ENCODE measurements around the gene VWA5B2. TPM values are rescaled to one million over a fixed set of nuclear protein-coding genes. Genes with fewer than 3 reads are reported as not detected.

The VWA5B2 gene
- total RNA-seq, 1 experiment from 2014 or later: 1.4 TPM

DNA sequence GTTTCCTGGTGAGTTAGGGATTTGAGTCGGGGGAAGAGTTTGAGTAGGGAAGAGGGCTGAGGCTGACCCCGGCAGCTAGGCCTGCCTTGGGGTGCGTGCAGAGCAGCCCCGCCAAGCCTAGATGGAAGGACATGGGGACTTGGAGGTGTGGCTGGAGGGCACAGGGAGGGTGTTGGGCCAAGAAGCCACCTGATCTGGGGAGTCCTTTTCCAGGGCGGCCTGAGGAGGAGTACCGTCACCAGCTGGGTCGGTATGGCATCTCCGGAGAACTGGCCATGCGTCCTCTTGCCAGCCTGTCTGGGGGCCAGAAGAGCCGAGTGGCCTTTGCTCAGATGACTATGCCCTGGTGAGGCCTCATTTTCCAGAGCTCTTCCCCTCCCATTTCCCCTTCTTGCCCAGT, 36.5 kb upstream of the VWA5B2 start:
- Histone ChIP-seq H3K9ac (ENCODE audit: low read length) (no peak overlapping the region), H2AFZ (ENCODE audit: low read length) (no peak overlapping the region), H3K27me3 (ENCODE audit: low read length) (no peaks in the 10 kb centered on the region), H3K4me2 (ENCODE audit: low read length) (no peak overlapping the region), H3K79me2 (ENCODE audit: low read length) (peaks cover 21% of the 10 kb centered on the region), H3K9me3 (ENCODE audit: low read length) (no peaks in the 10 kb centered on the region), H3F3A (ENCODE audit: low read length, unreplicated experiment) (no peaks in the 10 kb centered on the region), H3K36me3 (ENCODE audit: low read depth, low read length) (peaks cover 65% of the 10 kb centered on the region), H4K20me1 (ENCODE audit: low read length) (peaks cover under 1% of the 10 kb centered on the region; the same call in 1 of the 2 replicates), H3K27ac (ENCODE audit: low read length) (no peak overlapping the region), H3K9me2 (replicated peaks; ENCODE audit: low read length) (no peaks in the 10 kb centered on the region), H3K4me1 (ENCODE audit: insufficient read depth, low read length) (peaks cover under 1% of the 10 kb centered on the region; the same call in 1 of the 2 replicates), H3K4me3 (ENCODE audit: low read length) (no peak overlapping the region)
- TF ChIP-seq, protein P1, sequence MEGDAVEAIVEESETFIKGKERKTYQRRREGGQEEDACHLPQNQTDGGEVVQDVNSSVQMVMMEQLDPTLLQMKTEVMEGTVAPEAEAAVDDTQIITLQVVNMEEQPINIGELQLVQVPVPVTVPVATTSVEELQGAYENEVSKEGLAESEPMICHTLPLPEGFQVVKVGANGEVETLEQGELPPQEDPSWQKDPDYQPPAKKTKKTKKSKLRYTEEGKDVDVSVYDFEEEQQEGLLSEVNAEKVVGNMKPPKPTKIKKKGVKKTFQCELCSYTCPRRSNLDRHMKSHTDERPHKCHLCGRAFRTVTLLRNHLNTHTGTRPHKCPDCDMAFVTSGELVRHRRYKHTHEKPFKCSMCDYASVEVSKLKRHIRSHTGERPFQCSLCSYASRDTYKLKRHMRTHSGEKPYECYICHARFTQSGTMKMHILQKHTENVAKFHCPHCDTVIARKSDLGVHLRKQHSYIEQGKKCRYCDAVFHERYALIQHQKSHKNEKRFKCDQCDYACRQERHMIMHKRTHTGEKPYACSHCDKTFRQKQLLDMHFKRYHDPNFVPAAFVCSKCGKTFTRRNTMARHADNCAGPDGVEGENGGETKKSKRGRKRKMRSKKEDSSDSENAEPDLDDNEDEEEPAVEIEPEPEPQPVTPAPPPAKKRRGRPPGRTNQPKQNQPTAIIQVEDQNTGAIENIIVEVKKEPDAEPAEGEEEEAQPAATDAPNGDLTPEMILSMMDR (conservative IDR thresholded peaks at IDR 0.05; ENCODE audit: low read depth, low read length): no peak
- CTCF ChIA-PET: no interaction called here
- no TSS peak for BruUV-seq (replicated peaks)
- ATAC-seq: no peak
- POLR2A ChIA-PET (ENCODE audit: unreplicated experiment): no interaction called here
- intact Hi-C loops (cut with micrococcal nuclease): no loop called here
- no peak for DNase-seq

DNA sequence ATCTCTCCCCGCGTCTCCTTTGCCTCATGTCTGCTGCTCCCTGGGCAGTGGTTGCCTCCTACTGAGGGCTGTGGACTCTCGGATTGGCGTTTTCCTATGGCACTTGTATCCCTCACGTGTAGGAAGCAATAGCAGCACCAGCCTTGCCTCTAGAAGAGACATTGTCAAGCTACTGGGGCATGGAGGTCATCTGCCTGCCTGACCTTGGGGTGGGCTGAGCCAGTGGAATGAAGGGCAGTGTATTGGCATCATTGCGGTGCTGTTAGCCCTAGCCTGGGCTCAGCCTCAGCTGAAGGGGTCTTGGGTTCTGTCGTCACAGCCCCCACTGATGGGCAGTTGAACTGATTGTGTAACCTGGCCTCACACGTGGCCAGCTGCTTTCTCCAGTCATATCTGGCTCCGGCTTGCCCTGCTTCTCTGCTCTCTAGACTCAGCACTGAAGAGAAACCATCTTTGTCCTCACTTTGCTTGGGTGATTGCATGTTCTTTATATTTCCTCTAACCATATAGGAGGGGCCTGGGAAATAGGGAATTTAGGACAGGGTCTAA, 35.3 kb upstream of the VWA5B2 start:
- Histone ChIP-seq H3K9ac (ENCODE audit: low read length) (no peak overlapping the region), H3K27ac (ENCODE audit: low read length) (no peak overlapping the region), H3K9me3 (ENCODE audit: low read length) (no peaks in the 10 kb centered on the region), H3K9me2 (replicated peaks; ENCODE audit: low read length) (no peaks in the 10 kb centered on the region), H3K4me3 (ENCODE audit: low read length) (no peak overlapping the region), H3K79me2 (ENCODE audit: low read length) (peaks cover 10% of the 10 kb centered on the region), H3K4me1 (ENCODE audit: insufficient read depth, low read length) (no peaks in the 10 kb centered on the region), H3F3A (ENCODE audit: low read length, unreplicated experiment) (no peaks in the 10 kb centered on the region), H3K27me3 (ENCODE audit: low read length) (no peaks in the 10 kb centered on the region), H3K36me3 (ENCODE audit: low read depth, low read length) (peaks cover 56% of the 10 kb centered on the region), H3K4me2 (ENCODE audit: low read length) (no peak overlapping the region), H2AFZ (ENCODE audit: low read length) (no peak overlapping the region), H4K20me1 (ENCODE audit: low read length) (no peaks in the 10 kb centered on the region)
- POLR2A ChIA-PET (ENCODE audit: unreplicated experiment): no interaction called here
- CTCF ChIA-PET: no interaction called here
- no peak for TF ChIP-seq EZH2 (IDR thresholded peaks at IDR 0.05; ENCODE audit: low read length, unreplicated experiment)
- no peak for TF ChIP-seq EZH2phosphoT487 (IDR thresholded peaks at IDR 0.05; ENCODE audit: borderline replicate concordance, low read length)
- TF ChIP-seq, protein P1 (conservative IDR thresholded peaks at IDR 0.05; ENCODE audit: low read depth, low read length): no peak
- DNase-seq: no peak
- intact Hi-C loops (cut with micrococcal nuclease): no loop called here
- BruUV-seq (replicated peaks): no TSS peak
- no peak for ATAC-seq

DNA sequence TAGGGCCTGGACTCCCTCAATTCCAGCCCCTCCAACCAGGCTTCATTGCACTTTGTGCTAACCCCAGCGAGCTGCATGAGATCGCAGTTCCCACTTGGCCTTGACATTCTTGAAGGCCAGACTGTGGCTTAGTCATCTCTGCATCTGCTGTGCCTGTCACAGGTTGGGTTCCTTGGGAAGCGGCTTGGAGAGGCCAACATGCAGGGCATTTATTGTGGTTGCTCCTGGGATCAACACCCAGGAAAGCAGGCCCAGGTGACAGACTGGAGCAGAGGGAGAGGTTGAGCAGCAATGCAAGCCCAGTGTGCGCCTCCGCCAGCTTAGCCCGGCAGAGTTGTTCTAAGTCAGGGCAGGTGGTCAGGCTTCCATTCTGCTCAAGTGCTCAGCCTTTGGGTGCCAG, 32.8 kb upstream of the VWA5B2 start:
- no peaks in the 10 kb centered on the region for H3K9me3 ChIP-seq (ENCODE audit: low read length)
- H3K4me1 ChIP-seq (ENCODE audit: insufficient read depth, low read length): no peaks in the 10 kb centered on the region
- no peak overlapping the region for H3K27ac ChIP-seq (ENCODE audit: low read length)
- 0 out of 2 replicates have a peak, but pooled peaks have one; percentile 22 for ATAC-seq
- no peak for DNase-seq
- H3K36me3 ChIP-seq (ENCODE audit: low read depth, low read length): peaks cover 32% of the 10 kb centered on the region
- no TSS peak for BruUV-seq (replicated peaks)
- no peaks in the 10 kb centered on the region for H3K27me3 ChIP-seq (ENCODE audit: low read length)
- no peak overlapping the region for H2AFZ ChIP-seq (ENCODE audit: low read length)
- TF ChIP-seq EZH2 (IDR thresholded peaks at IDR 0.05; ENCODE audit: low read length, unreplicated experiment) (no peak), EZH2phosphoT487 (IDR thresholded peaks at IDR 0.05; ENCODE audit: borderline replicate concordance, low read length) (no peak)
- TF ChIP-seq, protein P1 (conservative IDR thresholded peaks at IDR 0.05; ENCODE audit: low read depth, low read length): no peak
- no peaks in the 10 kb centered on the region for H3K79me2 ChIP-seq (ENCODE audit: low read length)
- H3K4me3 ChIP-seq (ENCODE audit: low read length): no peak overlapping the region
- POLR2A ChIA-PET (ENCODE audit: unreplicated experiment): no interaction called here
- intact Hi-C loops (cut with micrococcal nuclease): no loop called here
- no peaks in the 10 kb centered on the region for H3F3A ChIP-seq (ENCODE audit: low read length, unreplicated experiment)
- no peak overlapping the region for H3K4me2 ChIP-seq (ENCODE audit: low read length)
- CTCF ChIA-PET: interaction anchor here (0.6 kb wide), 1 partner anchor 22 kb away, joined by 8 read pairs; no protein-coding TSS in a partner anchor
- no peaks in the 10 kb centered on the region for H4K20me1 ChIP-seq (ENCODE audit: low read length)
- H3K9ac ChIP-seq (ENCODE audit: low read length): no peak overlapping the region
- no peaks in the 10 kb centered on the region for H3K9me2 ChIP-seq (replicated peaks; ENCODE audit: low read length)

Measured in PC-3 (cell line).